SK-N-SH (cell line): ENCODE measurements around the gene HOXC6.

Experiments used
- CHD2 ChIP-seq: fragments of 150-350 bp; IDR thresholded peaks from 2 replicates; pipeline ENCODE4 v1.6.1; 2018; ENCODE audit warnings: low read length; ENCODE audit not compliant: partially characterized antibody
- MXI1 ChIP-seq: IDR thresholded peaks from 2 replicates; pipeline ENCODE4 v1.6.1; 2012; ENCODE audit warnings: mild to moderate bottlenecking, low read depth, low read length, improper control_type of control experiment
- POLR2AphosphoS5 ChIP-seq: IDR thresholded peaks from 2 replicates; pipeline ENCODE4 v1.6.1; 2012; ENCODE audit warnings: low read depth, low read length
- REST ChIP-seq: IDR thresholded peaks from 2 replicates; pipeline ENCODE4 v1.6.1; 2012; ENCODE audit warnings: mild to moderate bottlenecking, low read depth, low read length, moderate library complexity
- RXRA ChIP-seq: IDR thresholded peaks from 2 replicates; pipeline ENCODE4 v1.4.0; 2012; ENCODE audit warnings: low read depth, mild to moderate bottlenecking, borderline replicate concordance
- TF ChIP-seq, protein P1 (sequence below): fragments of 200-600 bp; sonication (generic); IDR thresholded peaks from 2 replicates; pipeline ENCODE4 v1.6.1; 2017; ENCODE audit warnings: antibody characterized with exemption, mild to moderate bottlenecking, moderate library complexity

- TF ChIP-seq RXRA (no peak), REST (no peak), CHD2 (no peak), MXI1 (no peak), POLR2AphosphoS5 (no peak)
- TF ChIP-seq, protein P1, sequence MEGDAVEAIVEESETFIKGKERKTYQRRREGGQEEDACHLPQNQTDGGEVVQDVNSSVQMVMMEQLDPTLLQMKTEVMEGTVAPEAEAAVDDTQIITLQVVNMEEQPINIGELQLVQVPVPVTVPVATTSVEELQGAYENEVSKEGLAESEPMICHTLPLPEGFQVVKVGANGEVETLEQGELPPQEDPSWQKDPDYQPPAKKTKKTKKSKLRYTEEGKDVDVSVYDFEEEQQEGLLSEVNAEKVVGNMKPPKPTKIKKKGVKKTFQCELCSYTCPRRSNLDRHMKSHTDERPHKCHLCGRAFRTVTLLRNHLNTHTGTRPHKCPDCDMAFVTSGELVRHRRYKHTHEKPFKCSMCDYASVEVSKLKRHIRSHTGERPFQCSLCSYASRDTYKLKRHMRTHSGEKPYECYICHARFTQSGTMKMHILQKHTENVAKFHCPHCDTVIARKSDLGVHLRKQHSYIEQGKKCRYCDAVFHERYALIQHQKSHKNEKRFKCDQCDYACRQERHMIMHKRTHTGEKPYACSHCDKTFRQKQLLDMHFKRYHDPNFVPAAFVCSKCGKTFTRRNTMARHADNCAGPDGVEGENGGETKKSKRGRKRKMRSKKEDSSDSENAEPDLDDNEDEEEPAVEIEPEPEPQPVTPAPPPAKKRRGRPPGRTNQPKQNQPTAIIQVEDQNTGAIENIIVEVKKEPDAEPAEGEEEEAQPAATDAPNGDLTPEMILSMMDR = no peak
Observed at GRCh38 chr12:54002278-54002914, 25.8 kb upstream of the HOXC6 start.
